GM19467 (cell line): ENCODE measurements around the gene GLT8D2.
"Not testable (repeated sequence)": the region's sequence is repeated elsewhere in the genome, so short reads cannot be mapped to it uniquely, and the experiment has no call there.

Experiments used
- ATAC-seq: cut with Tn5 transposase; IDR thresholded peaks from one replicate; pipeline ENCODE4 v1.9.1; 2021; ENCODE audit warnings: mild to moderate bottlenecking, moderate library complexity; ENCODE audit not compliant: unreplicated experiment

The GLT8D2 gene

DNA sequence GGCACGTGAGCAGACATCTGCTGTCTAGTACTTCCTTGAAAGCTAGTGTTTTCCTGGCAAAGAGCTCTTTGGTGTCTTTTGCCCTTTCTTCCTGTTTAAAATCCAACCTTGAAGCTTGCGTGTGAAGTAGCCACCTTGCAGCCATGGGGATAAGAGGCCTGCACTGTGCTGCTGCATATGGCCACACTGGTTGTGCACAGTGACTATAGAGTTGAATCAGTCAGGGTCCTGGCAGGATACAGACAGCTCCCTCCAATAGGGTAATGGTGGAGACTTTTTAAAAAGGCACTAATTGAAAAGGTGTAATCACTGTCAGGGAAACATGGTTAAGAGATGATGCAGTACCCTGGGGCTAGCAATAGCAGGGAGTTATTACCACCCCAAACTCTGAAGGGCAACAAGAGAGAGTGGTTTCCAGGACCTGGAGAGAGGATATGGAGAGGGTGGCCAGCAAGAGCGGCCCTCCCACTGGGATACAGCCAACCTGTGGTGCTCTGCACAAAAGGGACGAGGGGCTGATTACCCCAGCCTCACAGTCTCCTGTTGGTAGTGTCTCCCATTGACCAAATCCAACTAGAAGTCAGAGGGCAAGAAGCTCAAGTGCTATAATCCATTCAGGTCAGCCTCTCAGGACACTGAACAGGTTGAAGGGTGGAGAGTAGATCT lies 4.8 kb upstream of the GLT8D2 start:
- no peak for ATAC-seq

DNA sequence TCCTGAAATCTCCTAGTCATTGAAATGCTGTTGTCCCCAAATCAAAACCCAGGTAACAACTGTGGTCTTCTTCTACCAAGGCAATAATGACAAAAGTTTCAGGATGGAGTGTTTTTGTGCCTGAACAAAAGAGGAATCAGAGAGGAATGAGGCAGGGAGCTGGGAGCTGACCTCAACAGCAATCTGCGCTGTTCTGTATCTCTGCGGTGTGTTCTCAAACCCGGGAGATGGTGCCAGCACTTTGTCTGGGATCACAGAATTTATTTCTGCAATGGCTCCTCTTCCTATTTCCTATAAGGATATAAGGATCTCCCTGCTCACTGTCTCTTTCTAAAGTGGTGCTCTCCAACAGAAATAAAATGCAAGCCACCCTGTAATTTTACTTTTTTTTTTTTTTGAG lies 449 bp upstream of the GLT8D2 start:
- no peak for ATAC-seq

DNA sequence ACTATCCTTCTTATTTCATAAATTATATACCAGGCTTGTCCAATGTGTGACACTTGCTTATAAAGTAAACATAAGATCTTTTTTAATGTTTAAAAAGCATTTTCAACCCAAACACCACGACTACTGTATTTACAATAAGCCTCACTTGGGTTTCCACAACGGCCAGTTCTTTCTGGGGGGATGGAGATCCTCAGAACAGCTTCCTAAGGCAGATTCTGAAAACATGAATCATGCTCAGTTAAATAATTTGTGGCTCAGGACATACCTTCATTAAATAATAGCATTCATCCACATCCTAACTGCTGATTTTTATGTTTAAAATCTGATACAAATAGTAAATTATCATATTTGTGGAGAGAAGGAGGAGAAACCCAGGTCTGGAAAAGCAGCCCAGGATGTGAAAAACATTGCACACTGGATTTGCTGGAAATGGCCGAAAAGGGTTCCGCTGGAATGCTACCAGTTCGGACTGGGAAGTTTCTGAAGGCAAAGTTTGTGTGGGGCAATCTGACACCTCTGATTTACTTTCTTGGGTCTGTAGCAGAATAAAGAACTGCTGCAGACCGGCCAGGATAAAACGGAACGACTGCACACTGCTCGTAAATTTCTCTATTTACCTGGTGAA lies 597 bp downstream of the GLT8D2 start:
- no peak for ATAC-seq

DNA sequence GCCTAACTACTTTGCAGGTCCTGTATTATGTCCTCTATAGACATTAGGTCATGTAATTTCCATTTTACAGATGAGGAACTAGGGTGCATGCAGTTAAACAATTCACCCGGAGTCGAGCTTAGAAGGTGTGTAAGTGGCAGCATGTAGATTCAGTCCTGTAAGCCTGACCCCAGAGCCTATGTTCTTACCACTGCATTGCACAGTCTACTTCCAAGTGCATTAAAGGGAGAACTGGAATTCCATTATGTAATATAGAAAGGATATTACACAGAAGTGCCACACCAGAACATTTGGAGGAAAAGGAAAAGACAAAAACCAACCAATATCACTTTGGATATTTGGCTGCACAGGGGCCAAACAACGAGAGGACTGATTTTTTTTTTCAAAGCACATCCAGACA lies 1.2 kb downstream of the GLT8D2 start:
- ATAC-seq: no peak

DNA sequence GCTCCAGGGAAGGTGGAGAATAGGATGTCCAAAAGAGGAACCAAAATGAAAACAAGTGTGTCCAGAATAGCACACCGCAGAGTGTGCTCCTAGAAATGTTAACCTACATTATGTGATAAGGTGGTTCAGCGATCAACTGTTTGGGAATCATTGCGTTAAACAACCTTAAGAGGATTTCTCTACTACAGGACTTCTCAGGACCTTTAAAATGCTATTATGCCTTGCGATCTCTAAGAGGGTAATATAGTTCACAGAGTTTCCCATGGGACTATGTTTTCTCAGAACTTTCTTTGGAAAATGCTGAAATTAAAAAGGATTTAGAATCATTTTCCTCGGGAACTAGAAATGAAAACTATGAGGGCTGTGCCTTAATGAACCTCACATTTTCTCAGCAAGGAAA lies 1.8 kb downstream of the GLT8D2 start:
- ATAC-seq: no peak

DNA sequence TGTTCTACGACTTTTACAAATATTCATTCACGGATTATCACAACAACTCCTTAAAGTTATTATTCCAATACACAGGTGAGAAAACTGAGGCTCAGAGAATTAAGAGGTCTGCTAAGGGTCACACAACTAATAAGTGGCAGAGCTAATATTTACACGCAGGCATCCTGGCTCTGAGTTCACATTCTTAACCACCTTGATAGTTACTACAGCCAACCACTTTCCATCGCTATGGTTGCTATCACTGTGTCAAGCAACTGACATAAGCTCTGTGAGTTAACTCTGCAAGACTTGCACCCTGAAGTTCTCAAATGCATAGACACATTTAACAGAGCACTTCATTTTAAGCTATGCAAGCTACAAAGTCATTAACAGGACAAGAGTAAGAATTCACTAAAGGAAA lies 3.7 kb downstream of the GLT8D2 start:
- ATAC-seq: no peak

DNA sequence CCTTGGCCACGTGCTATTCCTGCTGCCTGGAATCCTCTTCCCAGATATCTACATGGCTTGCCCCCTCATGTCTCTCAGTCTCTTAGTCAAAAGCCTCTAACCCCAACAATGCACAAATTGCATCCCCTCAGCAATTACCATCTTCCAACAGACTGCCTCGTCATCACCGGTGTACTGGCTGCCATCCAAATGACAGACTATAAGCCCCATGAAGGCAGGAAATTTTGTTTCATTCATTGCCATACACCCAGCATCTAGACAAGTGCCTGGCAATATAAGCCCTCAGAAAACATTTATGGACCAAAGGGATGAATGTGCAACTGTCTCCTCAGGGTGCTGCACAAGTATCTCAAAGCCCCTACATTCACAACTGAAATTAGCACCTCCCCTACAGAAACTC lies 5.8 kb downstream of the GLT8D2 start:
- ATAC-seq: no peak

DNA sequence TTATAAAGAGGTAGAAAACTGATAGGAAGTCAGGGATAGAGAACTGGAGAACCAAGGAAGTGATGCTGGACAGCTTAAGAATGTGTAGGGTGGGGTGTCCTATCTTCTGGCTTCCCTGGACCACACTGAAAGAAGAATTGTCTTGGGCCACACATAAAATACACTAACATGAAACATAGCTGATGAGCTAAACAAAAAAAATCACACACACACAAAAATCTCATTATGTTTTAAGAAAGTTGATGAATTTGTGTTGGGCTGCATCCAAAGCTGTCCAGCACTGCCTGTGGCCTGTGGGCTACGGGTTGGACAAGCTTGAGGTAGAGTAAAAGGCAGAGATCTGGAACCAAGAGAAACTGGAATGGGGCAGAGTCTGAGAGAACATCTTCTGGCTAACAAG lies 7.4 kb downstream of the GLT8D2 start:
- no peak for ATAC-seq

DNA sequence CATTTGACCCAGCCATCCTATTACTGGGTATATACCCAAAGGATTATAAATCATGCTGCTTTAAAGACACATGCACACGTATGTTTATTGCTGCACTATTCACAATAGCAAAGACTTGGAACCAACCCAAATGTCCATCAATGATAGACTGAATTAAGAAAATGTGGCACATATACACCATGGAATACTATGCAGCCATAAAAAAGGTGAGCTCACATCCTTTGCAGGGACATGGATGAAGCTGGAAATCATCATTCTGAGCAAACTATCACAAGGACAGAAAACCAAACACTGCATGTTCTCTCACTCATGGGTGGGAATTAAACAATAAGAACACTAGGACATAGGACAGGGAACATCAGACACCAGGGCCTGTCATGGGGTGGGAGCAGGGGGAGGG lies 10.2 kb downstream of the GLT8D2 start:
- ATAC-seq: not testable (repeated sequence)

DNA sequence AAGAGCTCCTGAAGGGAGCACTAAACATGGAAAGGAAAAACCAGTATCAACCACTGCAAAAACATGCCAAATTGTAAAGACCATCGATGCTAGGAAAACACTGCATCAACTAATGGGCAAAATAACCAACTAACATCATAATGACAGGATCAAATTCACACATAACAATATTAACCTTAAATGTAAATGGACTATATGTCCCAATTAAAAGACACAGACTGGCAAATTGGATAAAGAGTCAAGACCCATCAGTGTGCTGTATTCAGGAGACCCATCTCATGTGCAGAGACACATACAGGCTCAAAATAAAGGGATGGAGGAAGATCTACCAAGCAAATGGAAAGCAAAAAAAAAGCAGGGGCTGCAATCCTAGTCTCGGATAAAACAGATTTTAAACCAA lies 13.8 kb downstream of the GLT8D2 start:
- ATAC-seq: not testable (repeated sequence)

DNA sequence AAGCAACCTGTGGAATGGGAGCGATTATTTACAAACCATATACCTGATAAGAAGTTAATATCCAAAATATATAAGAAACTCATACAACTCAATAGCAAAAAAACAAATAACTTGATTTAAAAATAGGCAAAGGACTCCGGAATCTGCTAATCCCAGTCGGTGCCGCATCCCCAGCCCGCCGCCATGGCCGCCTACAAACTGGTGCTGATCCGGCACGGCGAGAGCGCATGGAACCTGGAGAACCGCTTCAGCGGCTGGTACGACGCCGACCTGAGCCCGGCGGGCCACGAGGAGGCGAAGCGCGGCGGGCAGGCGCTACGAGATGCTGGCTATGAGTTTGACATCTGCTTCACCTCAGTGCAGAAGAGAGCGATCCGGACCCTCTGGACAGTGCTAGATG lies 19.4 kb downstream of the GLT8D2 start:
- not testable (repeated sequence) for ATAC-seq

DNA sequence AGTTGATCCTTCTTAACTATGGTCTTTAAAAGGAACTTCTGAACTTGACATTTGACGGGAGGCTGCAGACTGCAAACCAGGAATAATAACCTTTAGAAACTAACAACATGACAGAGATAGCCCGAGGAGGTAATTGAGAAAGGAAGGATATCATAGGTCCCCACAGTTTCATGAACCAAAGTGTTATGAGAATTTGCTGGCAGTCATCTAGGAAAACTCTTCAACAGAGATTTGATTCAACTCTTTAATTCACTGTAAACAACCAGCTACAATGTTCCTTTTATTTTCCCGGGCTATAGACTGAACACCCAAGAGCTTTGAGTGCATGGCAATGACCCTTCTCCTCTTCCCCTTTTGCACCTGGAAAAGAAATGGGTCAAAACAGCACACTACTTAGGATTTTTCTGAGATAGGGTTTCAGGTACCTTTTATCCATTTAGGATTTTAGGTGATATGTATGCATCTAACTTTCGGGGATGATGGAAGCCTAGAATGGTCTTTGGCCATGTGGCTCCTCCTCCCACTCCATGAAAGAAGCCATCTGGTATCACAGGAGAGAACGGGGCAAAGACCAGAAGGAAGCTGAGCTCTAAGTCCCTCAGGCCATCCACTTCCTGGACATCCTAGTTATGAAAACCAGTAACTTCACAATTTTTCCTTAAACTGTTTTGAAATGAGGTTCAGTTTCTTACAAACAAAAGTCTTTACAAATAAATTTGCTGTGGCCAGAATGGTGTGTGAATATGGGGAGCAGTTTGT lies 23.0 kb downstream of the GLT8D2 start:
- no peak for ATAC-seq

DNA sequence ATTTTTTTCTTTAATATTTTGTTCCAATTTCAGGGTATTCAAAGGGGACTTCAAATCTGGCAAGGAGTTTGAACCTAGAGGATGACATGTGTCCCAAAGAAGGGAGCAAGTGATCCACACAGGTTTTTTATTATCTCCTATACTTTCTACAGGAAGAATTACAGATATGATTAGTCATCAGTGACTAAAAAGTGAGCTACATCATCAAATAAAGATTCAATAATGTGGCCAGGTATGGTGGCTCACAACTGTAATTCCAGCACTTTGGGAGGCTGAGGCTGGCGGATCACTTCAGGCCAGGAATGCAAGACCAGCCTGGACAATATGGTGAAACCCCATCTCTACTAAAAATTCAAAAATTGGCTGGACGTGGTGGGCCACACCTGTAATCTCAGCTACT lies 24.2 kb downstream of the GLT8D2 start:
- ATAC-seq: no peak

DNA sequence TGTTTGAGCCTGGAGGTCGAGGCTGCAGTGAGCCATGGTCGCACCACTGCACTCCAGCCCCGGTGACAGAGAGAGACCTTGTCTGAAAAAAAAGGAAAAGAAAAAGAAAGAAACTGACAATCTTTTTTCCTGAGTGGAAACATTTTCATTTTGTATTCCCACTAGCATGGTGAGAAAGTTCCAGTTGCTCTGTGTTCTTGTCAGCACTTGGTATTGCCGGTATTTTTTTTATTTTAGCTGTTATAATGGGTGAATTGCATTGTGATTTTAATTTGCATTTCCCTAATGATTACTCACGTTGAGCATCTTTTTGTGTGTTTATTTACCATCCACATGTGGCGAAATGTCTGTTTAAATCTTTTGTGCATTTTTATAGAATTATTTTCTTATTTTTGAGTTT lies 25.6 kb downstream of the GLT8D2 start:
- ATAC-seq: no peak

DNA sequence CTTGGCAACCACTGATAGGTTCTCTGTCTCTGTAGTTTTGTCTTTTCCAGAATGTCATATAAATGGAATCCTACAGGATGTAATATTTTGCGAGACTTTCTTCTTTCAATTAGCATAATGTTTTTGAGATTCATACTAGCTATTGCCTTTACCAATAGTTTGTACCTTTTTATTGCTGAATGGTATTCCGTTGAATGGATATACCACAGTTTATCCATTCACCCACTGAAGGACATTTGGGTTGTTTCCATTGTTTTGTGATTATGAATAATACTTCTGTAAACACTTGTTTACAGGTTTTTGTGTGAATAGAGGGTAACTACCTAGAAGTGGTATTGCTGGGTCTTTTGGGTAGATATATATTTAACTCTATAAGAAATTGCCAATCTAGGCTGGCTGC lies 26.3 kb downstream of the GLT8D2 start:
- ATAC-seq: no peak

DNA sequence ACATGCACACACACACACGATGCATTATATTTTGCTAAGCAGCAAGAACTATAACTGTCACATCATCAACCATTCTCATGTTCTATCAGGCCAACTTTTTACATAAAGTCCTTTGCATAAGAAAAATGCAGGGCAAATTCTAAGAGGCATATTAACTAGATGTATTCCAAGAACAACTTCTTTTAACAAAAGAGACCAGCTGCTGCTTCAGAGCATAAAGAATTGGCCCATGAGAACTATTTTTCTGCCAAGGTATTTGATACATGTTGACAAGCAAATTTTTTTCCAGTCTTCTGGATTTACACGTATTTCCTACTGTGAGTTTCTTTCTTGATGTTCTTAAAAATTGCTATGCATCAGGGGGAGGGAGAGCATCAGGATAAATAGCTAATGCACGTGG lies 27.2 kb downstream of the GLT8D2 start:
- no peak for ATAC-seq

DNA sequence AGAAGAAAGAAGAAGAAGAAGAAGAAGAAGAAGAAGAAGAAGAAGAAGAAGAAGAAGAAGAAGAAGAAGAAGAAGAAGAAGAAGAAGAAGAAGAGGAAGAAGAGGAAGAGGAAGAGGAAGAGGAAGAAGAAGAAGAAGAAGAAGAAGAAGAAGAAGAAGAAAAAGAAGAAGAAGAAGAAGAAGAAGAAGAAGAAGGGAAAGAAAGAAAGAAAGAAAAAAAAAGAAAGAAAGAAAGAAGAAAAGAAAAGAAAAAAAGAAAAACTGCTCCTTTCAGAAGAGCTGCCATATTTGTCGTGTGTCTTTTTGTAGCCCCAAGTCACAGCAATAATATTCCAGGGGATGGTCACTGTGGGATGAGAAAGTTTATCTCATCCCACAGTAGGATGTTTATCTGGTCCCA lies 28.1 kb downstream of the GLT8D2 start:
- not testable (repeated sequence) for ATAC-seq

DNA sequence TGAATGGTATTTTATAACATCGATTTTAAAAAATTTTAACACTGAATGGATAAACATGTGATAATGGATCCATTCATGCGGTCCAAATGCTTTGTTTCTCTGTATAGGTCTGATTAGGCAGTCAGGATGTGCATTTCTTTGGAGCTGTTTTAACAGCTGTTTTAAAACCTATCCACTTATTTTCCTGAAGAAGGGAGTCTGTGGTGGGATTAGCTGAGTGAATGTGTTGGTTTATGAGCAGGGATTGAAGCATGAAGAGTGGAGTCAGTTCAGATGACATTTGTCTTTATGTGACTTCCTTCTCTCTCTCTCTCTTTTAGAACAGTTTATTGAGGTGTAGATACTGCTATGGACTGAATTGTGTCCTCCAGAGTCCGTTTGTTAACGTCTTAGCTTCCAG lies 37.7 kb downstream of the GLT8D2 start:
- no peak for ATAC-seq

DNA sequence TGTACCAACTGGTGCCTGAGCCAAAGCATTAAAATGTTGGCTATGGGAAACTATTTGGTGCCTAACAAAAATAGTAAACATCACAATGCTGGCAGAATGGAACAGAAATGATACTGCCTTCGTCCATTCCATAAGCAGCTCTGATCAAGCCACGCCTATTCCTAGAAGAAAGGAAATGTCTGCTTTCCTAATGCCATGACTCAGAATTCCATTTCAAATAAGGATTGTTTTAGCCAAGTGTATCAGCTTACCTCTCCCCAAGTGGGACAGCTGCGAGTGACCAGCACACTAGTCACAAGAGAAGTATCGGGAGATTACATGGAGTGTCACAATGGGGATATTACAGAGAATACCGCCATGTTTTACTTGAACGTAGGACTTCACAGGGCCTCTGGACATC lies 38.7 kb downstream of the GLT8D2 start:
- no peak for ATAC-seq

DNA sequence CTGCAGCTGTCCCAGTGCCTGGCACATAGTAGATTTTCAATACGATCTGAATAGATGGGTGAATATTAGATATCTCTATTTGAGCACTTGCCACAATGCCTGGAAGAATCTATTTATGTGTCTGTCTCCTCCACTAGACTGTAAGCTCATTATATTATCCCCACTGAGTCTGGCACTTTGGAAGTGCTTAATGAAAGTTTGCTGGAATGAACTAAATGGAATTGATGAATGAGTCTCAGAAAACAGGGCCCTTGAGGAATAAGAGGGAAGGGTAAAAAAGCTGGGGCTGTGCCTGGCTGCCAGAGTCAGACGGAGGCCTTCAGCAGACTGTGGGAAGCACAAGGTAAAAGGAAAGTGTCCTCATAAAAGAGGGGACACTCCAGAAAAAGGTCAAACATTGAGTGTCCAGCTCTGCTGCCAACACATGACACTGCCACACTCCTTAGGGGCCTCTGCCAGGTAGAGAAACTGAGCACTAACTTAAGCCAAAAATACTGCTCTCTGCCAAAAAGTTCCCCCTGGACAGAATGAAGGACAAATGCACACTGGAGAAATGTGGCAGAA lies 39.3 kb downstream of the GLT8D2 start:
- ATAC-seq: no peak

DNA sequence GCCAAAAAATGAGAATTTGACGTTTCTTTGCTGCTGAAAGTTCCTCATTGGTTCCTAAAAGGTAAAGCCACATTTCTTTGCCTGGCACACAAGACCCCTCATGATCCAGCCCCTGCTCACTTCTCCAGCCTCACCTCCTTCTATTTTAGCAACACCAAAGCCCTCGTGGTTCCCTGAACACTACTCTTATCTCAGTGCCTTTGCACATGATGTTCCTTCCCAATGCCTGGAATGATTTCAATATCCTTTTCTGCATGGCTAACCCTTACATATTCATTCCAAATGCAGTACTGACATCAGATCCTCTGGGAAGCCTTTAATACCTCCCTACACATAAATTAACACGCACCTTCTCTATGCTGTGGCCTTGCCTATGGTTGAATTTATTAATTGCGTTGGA lies 39.9 kb downstream of the GLT8D2 start:
- no peak for ATAC-seq

DNA sequence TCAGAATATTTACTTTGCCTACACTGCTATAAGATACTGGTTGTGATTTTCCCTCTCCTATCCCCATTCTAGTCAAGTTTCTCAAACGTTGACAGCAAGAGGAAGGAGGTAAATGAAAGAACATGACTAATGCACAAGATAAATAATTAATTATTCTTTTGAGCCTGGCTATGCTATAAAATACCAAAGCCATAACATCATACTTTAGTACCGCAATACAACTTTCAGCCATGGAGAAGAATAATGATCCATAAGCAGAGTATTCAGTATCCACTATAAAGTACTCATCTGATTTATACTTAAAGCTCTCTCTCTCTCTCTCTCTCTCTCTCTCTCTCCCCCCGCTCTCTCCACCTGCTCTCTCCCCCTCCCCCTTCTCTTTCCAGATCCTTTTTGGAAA lies 43.1 kb downstream of the GLT8D2 start:
- no peak for ATAC-seq
